Measurements from ENCODE around the gene UBR2. TPM values are rescaled to one million over a fixed set of nuclear protein-coding genes. Genes with fewer than 3 reads are reported as not detected.
A peak's percentile ranks its signal among the peaks of the same experiment; 100 is the strongest.

UBR2 gene
- total and polyA plus RNA-seq, 2 of the 13 experiments (the other 11 are each of a cell fraction or from before 2014, with no cell fraction given) = 17.6 to 29.3 TPM

GRCh38 chr6:42714098-42714761, 150.4 kb downstream of the UBR2 start:
- WGBS (ENCODE audit: low lambda C conversion rate) = 30% methylated on average over 4 of the region's 4 CpGs
- H3K9me3 ChIP-seq (ENCODE audit: low read length) = peaks cover 9% of the 10 kb centered on the region
- no peak; the same call in 2 of the 3 replicates for ATAC-seq
- H3K79me2 ChIP-seq (ENCODE audit: insufficient read depth, low read length) = no peaks in the 10 kb centered on the region
- BruUV-seq (replicated peaks) = no TSS peak
- no peak overlapping the region for H3K27ac ChIP-seq (ENCODE audit: extremely low read length, insufficient read depth, low read length)
- H3K36me3 ChIP-seq (replicated peaks in 1 of 2; ENCODE audit: control insufficient read depth in 1 of 2, insufficient read depth in 2 of 2, low read length in 2 of 2) = no peaks in the 10 kb centered on the region
- intact Hi-C loops (cut with micrococcal nuclease; ENCODE audit: unreplicated experiment) (no loop called here), in situ Hi-C loops (cut with HindIII; ENCODE audit: extremely low pct_ligation_motif_present, low pct_unique_long_range_greater_than_20kb) (no loop called here)
- H4K20me1 ChIP-seq (ENCODE audit: insufficient read depth, low read length) = no peaks in the 10 kb centered on the region
- no peak for FAIRE-seq
- no peaks in the 10 kb centered on the region for H3K4me1 ChIP-seq (ENCODE audit: insufficient read depth, low read length)
- TF ChIP-seq, protein P1, sequence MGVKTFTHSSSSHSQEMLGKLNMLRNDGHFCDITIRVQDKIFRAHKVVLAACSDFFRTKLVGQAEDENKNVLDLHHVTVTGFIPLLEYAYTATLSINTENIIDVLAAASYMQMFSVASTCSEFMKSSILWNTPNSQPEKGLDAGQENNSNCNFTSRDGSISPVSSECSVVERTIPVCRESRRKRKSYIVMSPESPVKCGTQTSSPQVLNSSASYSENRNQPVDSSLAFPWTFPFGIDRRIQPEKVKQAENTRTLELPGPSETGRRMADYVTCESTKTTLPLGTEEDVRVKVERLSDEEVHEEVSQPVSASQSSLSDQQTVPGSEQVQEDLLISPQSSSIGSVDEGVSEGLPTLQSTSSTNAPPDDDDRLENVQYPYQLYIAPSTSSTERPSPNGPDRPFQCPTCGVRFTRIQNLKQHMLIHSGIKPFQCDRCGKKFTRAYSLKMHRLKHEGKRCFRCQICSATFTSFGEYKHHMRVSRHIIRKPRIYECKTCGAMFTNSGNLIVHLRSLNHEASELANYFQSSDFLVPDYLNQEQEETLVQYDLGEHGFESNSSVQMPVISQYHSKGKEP (CRISPR knock-in tag; IDR thresholded peaks at IDR 0.05) = no peak
- TF ChIP-seq DBP (CRISPR knock-in tag; IDR thresholded peaks at IDR 0.05; ENCODE audit: not compliant biosample characterization) (no peak), ARID3A (IDR thresholded peaks at IDR 0.05; ENCODE audit: low read depth, low read length) (peak; percentile 32; the same call in 1 of the 2 replicates)
- no peak overlapping the region for H2AFZ ChIP-seq (ENCODE audit: low read length)
- peaks cover 0 to 16% of the 10 kb centered on the region in 2 experiments; a peak in 2 of 5 replicates for H3K27me3 ChIP-seq (ENCODE audit: control insufficient read depth in 1 of 2, insufficient read depth in 2 of 2, low read length in 2 of 2)
- ChIA-PET CTCF (ENCODE audit: low intra/inter-chr PET ratio, low total read pairs) (no interaction called here), POLR2A (interaction anchor here (1.0 to 1.8 kb wide), 2 partner anchors 32 to 166 kb away, joined by 4 to 6 read pairs; partner anchors contain the start of gene TBCC)
- no peak overlapping the region for H3K4me2 ChIP-seq (ENCODE audit: low read depth, low read length)
- H3K9ac ChIP-seq (ENCODE audit: insufficient read depth, low read depth, low read length) = no peak overlapping the region
- H3K4me3 ChIP-seq (replicated peaks in 1 of 3; ENCODE audit: insufficient read depth in 1 of 3, low read depth in 2 of 3, low read length in 3 of 3) = no peak overlapping the region
- DNase-seq (ENCODE audit: low spot score) = no peak
